DND-41 (cell line): Measurements from ENCODE around the gene ANXA7.

Experiments used
- CTCF ChIP-seq: IDR thresholded peaks from 2 replicates; pipeline ENCODE4 v1.5.1; 2012; ENCODE audit warnings: borderline replicate concordance, low read length, moderate library complexity, mild to moderate bottlenecking; ENCODE audit not compliant: poor library complexity, severe bottlenecking; ENCODE audit errors: extremely low read depth
- EZH2 ChIP-seq: IDR thresholded peaks from 3 replicates; pipeline ENCODE4 v1.6.1; 2012; ENCODE audit warnings: borderline replicate concordance, low read depth, mild to moderate bottlenecking, moderate library complexity, low read length, inconsistent platforms; ENCODE audit not compliant: severe bottlenecking

GRCh38 chr10:73376679-73377078 is 37.2 kb downstream of the ANXA7 start:
- TF ChIP-seq CTCF = no peak
- no peak for TF ChIP-seq EZH2
